DOHH2 (cell line): ENCODE results near the gene ADAM10.

Source experiments
- H3F3A ChIP-seq: fragments of 200-600 bp; sonication (generic), shearing (Covaris generic); 2 replicates; pipeline ENCODE4 v1.6.0; 2016; ENCODE audit warnings: antibody characterized with exemption, mild to moderate bottlenecking; ENCODE audit not compliant: control insufficient read depth, insufficient read depth
- H3K27ac ChIP-seq: fragments of 200-600 bp; sonication (generic); 2 replicates; pipeline ENCODE4 v1.5.1; 2014; ENCODE audit warnings: low read depth, mild to moderate bottlenecking, low read length, moderate library complexity
- H3K27me3 ChIP-seq: fragments of 200-600 bp; sonication (generic); 2 replicates; pipeline ENCODE4 v1.6.1; 2014; ENCODE audit warnings: mild to moderate bottlenecking, low read length, mixed read lengths; ENCODE audit not compliant: control insufficient read depth
- H3K36me3 ChIP-seq: fragments of 200-600 bp; sonication (generic); 2 replicates; pipeline ENCODE4 v1.6.1; 2014; ENCODE audit warnings: mild to moderate bottlenecking, low read length, moderate library complexity, mixed read lengths; ENCODE audit not compliant: control insufficient read depth
- H3K4me1 ChIP-seq: fragments of 200-600 bp; sonication (generic); 2 replicates; pipeline ENCODE4 v1.6.1; 2014; ENCODE audit warnings: mild to moderate bottlenecking, low read length, mixed read lengths; ENCODE audit not compliant: control insufficient read depth
- H3K4me2 ChIP-seq: fragments of 200-600 bp; sonication (generic); 2 replicates; pipeline ENCODE4 v1.6.0; 2014; ENCODE audit warnings: mild to moderate bottlenecking, low read length, moderate library complexity
- H3K4me3 ChIP-seq: fragments of 200-600 bp; sonication (generic); 2 replicates; pipeline ENCODE4 v1.5.1; 2014; ENCODE audit warnings: mild to moderate bottlenecking, low read length, mixed read lengths
- H3K79me2 ChIP-seq: fragments of 200-600 bp; sonication (generic); 2 replicates; pipeline ENCODE4 v1.6.1; 2014; ENCODE audit warnings: mild to moderate bottlenecking, low read length, mixed read lengths; ENCODE audit not compliant: control insufficient read depth
- H3K9me2 ChIP-seq: fragments of 200-600 bp; sonication (generic); replicated peaks from 2 replicates; pipeline ENCODE4 v1.6.1; 2014; ENCODE audit warnings: mild to moderate bottlenecking, low read length, mixed read lengths; ENCODE audit not compliant: control insufficient read depth
- H3K9me3 ChIP-seq: fragments of 200-600 bp; sonication (generic); 2 replicates; pipeline ENCODE4 v1.6.1; 2014; ENCODE audit warnings: antibody characterized with exemption, low read length, mixed read lengths; ENCODE audit not compliant: control insufficient read depth, insufficient read depth
- H4K20me1 ChIP-seq: fragments of 200-600 bp; sonication (generic); 2 replicates; pipeline ENCODE4 v1.6.0; 2014; ENCODE audit warnings: low read depth, mild to moderate bottlenecking, antibody characterized with exemption, low read length, moderate library complexity; ENCODE audit not compliant: control insufficient read depth, insufficient read depth
- EZH2phosphoT487 ChIP-seq: fragments of 200-600 bp; sonication (generic); IDR thresholded peaks from 2 replicates; pipeline ENCODE4 v1.6.1; 2017; ENCODE audit warnings: borderline replicate concordance, mild to moderate bottlenecking, antibody characterized with exemption, low read length, moderate library complexity, mixed read lengths
- TF ChIP-seq, protein P1 (sequence below): fragments of 200-600 bp; sonication (generic); IDR thresholded peaks from one replicate; pipeline ENCODE4 v1.5.1; 2014; ENCODE audit warnings: antibody characterized with exemption, mild to moderate bottlenecking, low read depth, low read length; ENCODE audit not compliant: poor library complexity, severe bottlenecking

Gene ADAM10

DNA sequence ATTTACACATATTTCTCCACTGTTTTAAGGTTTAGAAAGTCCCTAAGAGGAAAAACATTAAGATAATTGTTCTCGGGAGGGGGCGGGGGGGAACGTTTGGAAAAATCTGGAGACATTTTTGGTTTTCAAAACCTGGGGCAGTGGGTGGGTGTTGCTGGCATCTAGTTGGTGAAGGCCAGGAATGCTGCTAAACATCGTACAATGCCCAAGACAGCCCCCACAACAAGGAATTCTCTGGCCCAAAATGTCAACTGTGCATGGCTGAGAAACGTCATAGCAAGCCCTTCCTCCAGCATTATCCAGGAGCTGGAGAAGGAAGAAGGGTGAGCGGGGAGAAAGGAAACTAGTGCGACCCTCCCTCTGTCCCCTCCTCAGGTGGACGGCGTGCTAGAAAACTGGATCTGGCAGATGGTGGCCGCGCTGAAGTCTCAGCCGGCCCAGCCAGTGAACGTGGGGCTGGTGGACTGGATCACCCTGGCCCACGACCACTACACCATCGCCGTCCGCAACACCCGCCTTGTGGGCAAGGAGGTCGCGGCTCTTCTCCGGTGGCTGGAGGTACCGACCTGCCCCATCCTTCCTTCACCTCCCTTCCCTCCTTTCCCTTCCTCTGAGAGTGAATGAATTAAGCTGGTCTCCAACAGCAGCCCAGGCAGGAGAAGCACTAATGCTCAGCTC lies 208.0 kb downstream of the ADAM10 start:
- Histone ChIP-seq H3F3A (no peaks in the 10 kb centered on the region), H3K36me3 (no peaks in the 10 kb centered on the region), H3K9me3 (no peaks in the 10 kb centered on the region), H3K4me1 (no peaks in the 10 kb centered on the region), H3K79me2 (no peaks in the 10 kb centered on the region), H3K27me3 (no peaks in the 10 kb centered on the region), H3K27ac (no peak overlapping the region), H3K9me2 (no peaks in the 10 kb centered on the region), H3K4me3 (no peak overlapping the region), H3K4me2 (no peak overlapping the region), H4K20me1 (no peaks in the 10 kb centered on the region; the same call in 1 of the 2 replicates)
- TF ChIP-seq, protein P1, sequence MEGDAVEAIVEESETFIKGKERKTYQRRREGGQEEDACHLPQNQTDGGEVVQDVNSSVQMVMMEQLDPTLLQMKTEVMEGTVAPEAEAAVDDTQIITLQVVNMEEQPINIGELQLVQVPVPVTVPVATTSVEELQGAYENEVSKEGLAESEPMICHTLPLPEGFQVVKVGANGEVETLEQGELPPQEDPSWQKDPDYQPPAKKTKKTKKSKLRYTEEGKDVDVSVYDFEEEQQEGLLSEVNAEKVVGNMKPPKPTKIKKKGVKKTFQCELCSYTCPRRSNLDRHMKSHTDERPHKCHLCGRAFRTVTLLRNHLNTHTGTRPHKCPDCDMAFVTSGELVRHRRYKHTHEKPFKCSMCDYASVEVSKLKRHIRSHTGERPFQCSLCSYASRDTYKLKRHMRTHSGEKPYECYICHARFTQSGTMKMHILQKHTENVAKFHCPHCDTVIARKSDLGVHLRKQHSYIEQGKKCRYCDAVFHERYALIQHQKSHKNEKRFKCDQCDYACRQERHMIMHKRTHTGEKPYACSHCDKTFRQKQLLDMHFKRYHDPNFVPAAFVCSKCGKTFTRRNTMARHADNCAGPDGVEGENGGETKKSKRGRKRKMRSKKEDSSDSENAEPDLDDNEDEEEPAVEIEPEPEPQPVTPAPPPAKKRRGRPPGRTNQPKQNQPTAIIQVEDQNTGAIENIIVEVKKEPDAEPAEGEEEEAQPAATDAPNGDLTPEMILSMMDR: no peak
- no peak for TF ChIP-seq EZH2phosphoT487

DNA sequence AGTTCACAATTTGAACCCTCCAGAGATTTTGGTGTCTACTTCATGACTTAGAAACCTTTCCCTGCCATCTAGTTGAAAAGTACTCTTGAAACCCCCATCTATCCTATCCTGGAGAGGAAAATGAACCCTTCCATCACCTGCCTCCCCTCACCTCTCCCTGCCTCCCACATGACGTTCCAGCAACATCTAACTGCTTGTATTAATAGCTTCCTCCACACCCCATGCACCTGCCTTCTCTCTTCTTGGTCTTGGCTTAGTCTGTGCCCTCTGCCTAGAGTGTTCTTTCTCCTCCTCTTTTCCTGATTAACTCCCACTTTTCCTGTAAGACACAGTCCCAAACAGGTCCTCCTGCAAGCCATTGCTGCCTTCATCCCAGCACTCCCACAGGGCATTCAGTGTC lies 210.0 kb downstream of the ADAM10 start:
- Histone ChIP-seq H3K9me2 (no peaks in the 10 kb centered on the region), H3F3A (no peaks in the 10 kb centered on the region), H3K27me3 (peaks cover 4% of the 10 kb centered on the region; the same call in 1 of the 2 replicates), H3K4me2 (no peak overlapping the region), H3K27ac (no peak overlapping the region), H4K20me1 (no peaks in the 10 kb centered on the region; the same call in 1 of the 2 replicates), H3K36me3 (no peaks in the 10 kb centered on the region), H3K4me3 (no peak overlapping the region), H3K9me3 (no peaks in the 10 kb centered on the region), H3K79me2 (no peaks in the 10 kb centered on the region), H3K4me1 (no peaks in the 10 kb centered on the region)
- no peak for TF ChIP-seq EZH2phosphoT487

DNA sequence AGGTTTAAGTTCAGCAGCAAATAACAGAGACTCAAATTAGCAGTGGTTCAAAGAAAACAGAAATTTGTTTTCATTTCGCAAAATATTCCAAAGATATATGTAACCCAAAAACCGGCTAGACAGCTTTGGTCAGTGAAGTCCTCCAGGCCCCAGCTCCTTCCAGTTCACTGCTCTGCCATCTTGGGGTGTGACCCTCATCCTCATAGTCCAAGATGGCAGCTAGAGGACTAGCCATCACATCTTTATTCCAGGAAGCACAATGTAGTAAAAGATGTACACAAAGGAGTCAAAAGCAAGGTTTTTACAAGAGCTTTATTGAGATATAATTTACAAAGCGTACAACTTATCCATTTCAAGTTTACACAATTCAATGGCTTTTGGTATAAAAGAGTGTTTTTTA lies 210.6 kb downstream of the ADAM10 start:
- Histone ChIP-seq H3K36me3 (no peaks in the 10 kb centered on the region), H3K4me1 (no peaks in the 10 kb centered on the region), H4K20me1 (no peaks in the 10 kb centered on the region; the same call in 1 of the 2 replicates), H3K9me2 (no peaks in the 10 kb centered on the region), H3K79me2 (no peaks in the 10 kb centered on the region), H3K4me2 (no peak overlapping the region), H3F3A (no peaks in the 10 kb centered on the region), H3K9me3 (no peaks in the 10 kb centered on the region), H3K4me3 (no peak overlapping the region), H3K27me3 (peaks cover 10% of the 10 kb centered on the region; the same call in 1 of the 2 replicates), H3K27ac (no peak overlapping the region)
- TF ChIP-seq EZH2phosphoT487: no peak
- TF ChIP-seq, protein P1: no peak
